Activated effector memory CD4-positive, alpha-beta T cell treated with Interleukin-2 at 50 U/mL for 16 hours (primary cell): ENCODE measurements around the gene UTF1.

Source experiments
- DNase-seq: peaks from one replicate; pipeline ENCODE4 v3.0.0-alpha.2; 2020

Gene UTF1

DNA sequence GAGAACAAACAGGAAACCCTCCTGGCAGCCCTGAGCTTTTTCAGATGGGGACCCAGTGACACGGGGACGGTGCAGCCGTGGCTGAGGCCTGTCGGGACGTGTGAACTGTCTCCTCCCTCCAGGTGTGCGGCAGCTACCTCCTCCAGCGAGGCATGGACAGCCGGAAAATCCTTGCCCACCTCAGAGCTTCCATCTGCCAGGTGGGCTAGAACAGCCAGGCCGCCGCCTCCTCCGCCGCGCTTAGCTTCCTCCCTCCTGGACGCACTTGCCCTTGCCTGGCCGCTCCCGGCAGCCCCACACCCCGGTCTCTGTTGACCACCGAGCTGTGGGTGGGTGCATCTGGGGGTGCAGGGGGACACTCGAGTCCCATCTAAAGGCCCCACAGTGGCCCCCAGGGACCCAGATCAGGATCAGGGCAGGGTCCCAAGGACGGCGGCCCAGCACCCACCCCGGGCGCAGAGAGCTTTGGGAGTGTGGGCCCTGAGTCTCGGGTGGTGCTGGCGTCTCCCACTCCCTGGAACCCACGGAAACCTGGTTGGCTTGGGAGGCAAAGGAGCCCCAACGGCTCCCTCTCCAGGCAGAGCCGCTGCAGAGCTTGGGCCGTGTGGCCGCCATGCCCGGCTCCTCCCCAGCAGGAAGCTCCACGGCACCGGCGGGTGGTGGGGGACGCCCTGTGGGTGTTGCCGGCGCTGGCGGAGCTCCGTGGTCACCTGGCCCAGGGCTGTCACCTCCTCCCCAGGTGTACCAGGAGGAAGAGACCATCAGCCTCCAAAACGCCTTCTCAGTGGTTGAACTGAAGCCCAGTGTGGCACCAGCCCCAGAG lies 32.9 kb upstream of the UTF1 start:
- DNase-seq: no peak

- no peak for DNase-seq
Observed at GRCh38 chr10:133197786-133198185, 32.2 kb upstream of the UTF1 start.

DNA sequence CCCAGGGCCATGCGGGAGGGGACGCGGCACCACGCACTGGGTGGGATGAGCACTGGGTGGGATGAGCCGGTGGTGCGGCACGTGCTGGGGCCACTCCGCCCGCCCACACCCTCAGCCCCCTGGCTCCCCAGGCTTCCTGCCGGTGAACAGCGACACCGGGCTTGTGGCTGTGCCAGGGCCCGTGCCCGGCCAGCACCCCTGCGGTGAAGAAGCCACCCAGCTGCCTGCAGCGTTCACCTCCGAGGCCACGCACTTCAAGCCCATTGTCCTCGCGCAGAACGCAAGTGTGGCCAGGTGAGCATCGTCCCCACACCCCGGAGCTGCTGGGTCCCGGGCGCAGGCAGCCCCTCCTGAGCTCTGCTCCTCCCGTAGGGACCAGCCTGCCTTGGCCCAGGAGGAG lies 31.8 kb upstream of the UTF1 start:
- DNase-seq: no peak

GRCh38 chr10:133198621-133199487 lies 31.2 kb upstream of the UTF1 start:
- no peak for DNase-seq

DNA sequence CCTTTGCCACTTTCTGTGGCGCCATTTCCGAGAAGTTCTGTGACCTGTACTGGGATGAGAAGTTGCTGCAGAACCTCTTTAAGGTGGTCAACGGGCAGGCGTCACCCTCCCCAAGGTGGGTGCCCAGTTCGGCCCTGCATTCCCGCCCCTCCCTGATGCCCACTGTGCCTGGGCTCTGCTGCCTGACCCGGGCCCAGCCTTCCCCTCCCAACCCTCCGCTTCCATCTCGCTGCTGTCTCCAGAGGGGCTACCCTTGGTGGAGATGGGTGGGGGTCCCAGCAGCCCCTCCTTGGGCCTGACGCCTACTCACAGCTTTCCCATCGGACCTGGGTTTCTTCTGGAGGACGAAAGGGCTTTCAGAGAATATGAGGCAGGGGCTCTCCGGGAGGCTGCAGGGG lies 30.5 kb upstream of the UTF1 start:
- DNase-seq: no peak

- DNase-seq: no peak
Observed at GRCh38 chr10:133199992-133200611, 29.9 kb upstream of the UTF1 start.

DNA sequence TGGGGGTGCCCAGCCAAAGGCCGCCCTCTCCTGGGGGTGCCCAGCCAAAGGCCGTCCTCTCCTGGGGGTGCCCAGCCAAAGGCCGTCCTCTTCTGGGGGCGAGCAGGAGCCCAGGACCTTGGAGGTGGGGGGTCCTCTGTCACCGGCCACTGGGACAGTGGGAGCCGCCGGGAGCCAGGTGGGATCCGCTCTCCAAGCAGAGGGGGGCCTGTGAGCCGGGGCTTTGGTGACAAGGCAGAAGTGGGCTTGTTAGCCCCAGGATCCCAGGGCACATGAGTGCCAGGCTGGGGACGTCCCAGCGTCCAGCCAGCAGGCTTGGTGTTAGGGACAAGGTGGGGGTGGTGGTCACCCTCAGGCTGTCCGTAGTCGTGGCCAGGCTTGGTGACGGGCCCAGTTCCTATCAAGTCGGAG lies 29.4 kb upstream of the UTF1 start:
- DNase-seq: no peak

DNA sequence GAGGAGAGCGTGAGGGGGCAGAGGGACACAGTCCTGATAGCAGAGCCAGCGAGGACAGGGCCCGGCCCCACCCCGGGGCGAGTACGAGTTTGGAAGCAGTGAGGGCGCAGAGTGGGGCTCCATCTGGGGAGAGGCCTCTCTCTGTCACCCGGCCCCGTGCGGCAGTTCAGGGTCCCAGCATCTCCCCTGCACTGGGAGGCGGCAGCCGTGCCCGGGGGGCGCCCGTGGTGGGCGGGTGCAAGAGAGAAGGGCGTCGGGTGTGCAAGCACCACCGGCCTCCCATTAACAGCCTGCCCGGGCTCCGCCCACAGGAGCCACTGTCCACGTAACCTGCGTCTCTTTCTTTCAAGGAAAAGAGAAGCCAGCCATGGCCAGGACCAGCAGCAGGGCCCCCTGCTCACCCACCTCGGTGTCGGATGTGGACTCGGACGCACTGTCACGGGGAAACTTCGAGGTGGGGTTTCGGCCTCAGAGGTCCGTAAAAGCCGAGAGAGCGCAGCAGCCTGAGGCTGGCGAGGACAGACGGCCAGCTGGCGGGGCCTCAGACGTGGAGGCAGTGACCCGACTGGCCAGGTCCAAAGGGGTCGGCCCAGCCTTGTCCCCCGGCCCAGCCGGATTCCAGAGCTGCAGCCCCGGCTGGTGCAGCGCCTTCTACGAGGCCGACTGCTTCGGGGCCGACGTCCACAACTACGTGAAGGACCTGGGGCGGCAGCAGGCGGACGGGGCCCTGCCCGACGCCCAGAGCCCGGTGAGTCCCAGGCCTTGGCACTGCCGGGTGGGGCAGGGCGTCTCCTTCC lies 28.7 kb upstream of the UTF1 start:
- no peak for DNase-seq

GRCh38 chr10:133201948-133202725 lies 27.9 kb upstream of the UTF1 start:
- DNase-seq: no peak

GRCh38 chr10:133202778-133203651 lies 27.0 kb upstream of the UTF1 start:
- no peak for DNase-seq

GRCh38 chr10:133203652-133204195 lies 26.3 kb upstream of the UTF1 start:
- DNase-seq: no peak

DNA sequence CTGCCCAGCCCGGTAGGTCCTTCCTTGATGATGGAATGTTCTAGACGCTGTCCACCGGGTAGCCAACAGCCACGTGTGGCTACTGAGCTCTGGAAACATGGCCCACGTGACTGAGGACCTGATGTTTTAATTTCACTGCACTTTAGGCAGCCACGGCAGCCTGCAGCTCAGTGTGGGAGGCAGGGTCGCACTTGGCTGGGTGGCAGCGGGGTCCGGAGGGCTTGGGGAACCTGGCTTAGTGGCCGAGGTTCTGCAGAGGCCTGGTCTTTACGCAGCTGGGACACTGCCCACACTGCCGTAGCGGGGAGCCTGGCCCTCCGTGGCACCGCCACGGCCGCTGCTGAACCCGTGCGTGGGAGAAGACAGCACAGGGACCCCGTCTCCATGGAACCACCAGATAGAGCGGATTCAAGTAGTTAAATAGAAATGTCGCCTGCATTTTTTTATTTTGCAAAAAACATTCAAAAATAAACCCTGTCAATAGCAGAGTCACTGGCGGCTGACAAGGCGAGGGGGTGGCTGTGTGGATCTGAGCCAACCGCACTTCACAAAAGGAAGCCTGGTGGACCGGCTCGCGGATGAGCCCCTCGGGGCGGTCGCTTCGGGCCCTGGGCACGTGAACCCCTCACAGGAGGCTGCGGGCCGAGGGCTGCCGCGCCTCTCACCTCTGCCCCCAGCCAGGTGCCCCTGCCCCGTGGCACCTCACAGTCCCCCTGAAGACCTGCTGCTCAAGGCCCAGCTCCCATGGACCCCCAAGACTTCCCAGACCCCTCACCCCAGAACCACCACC lies 25.6 kb upstream of the UTF1 start:
- DNase-seq: no peak

DNA sequence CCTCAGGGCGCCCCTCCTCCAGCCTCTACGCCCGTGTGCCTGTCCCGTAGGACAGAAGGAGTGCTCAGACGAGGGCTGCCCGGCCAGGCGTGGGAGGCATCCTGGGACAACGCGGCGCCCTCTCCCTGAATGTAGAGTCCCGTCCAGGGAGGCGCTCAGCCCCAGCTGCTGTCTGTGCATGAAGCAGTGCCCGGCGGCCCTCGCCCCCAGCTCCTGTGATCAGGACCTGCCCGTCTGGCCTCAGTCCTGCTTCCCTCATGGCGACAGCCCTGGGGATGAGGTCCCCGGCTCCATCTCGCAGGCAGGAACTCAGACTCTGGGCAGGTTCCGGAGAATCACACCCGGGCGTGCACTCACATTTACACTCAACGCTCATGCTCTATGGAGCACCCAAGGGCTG lies 24.9 kb upstream of the UTF1 start:
- no peak for DNase-seq

DNA sequence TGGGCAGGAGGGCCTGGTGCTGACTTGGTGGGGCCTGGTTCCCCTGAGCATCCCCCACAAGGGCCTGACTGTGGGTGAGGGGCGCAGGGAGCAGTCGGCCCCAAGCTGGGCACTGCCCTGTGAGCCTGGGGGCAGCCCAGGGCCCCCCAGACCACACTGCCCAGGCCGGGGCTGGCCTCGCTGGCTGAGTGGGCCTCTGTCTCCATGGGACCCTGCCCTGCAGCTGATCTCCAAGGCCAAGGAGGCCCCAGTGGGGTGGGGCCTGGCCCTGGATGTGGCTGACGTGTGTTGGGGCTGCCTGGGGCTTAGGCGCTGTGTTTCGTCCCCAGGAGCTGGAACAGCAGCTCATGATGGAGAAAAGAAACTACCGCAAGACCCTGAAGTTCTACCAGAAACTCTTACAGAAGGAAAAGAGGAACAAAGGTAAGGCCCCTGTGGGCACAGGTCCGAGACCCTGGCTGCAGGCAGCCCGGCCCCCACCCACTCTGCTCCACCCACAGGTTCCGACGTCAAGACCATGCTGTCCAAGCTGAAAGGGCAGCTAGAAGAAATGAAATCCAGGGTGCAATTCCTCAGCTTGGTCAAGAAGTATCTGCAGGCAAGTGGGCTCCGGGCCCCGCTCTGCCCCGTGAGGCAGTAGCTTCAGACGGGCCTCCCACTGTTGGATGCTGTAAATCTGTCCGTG lies 23.5 kb upstream of the UTF1 start:
- DNase-seq: no peak

GRCh38 chr10:133207041-133207600 lies 22.9 kb upstream of the UTF1 start:
- no peak for DNase-seq

DNA sequence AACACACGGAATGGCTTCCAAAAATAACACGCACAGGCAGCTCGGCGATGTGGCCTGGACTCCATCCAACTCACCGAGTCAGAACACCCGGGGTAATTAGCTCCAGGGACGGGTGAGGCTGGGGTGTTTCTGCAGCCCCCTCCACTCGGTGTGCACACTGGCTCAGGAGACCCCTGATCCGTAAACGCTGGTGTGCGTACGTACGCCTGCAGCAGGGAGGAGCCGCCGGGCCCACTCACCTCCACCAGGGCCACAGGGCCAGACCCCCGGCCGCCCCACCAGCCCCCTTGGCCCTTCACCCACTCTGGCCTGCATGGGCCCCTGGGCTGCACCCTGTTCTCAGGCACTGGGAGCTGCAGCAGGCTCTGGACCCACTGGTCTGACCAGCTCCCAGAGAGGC lies 22.4 kb upstream of the UTF1 start:
- no peak for DNase-seq

DNA sequence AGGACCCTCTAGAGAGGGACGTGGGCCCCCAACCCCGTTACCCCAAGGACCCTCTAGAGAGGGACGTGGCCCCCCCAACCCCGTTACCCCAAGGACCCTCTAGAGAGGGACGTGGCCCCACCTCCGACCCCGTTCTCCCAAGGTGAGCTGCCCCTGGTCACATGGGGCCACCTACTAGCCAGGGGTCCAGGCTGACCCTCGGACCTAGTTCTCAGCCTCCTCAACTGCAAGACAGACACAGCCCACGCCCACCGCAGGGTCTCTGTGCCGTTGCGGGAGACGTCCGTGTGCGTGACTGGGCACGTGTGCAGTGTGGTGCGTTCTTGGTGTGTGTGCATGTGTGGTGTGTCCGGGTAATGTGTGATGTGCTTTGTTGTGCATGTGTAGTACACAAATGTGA lies 21.6 kb upstream of the UTF1 start:
- no peak for DNase-seq

DNA sequence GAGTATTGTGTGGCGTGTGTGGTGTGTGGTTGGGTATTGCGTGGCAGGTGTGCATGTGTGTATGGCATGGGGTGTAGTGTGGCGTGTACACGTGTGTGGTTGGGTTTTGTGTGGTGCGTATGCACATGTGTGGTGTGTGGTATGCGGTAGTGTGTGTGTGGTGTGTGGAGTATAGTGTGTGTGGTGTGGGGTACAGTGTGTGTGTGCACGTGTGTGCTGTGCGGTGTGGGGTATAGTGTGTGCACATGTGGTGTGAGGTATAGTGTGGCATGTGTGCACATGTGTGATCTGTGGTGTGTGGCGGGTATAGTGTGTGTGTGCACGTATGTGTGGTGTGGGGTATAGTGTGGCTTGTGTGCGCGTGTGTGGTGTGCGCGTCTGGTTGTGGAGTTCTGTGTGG lies 20.9 kb upstream of the UTF1 start:
- no peak for DNase-seq

- no peak for DNase-seq
Observed at GRCh38 chr10:133209641-133210040, 20.4 kb upstream of the UTF1 start.
